ENCODE data around the gene ZSWIM8.

ZSWIM8 gene

DNA sequence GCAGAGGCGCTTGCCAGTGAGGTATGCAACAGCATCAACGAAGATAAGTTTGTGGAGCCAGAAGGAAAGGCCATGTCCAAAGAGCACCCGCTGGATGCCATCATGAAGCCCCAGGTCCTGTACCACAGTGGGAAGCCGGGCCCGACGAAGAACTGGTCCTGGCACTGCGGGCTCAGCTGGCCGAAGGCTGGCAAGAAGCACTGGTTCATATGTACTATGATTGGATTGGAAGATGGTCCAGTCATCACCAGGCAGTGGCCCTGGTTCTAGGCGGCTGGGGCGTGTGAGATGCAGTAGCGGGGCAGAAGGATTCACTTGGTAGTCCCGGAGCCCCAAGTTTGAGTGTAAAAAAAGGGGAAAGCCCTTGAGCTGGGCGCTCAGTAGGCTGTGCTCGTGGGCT, 22.1 kb downstream of the ZSWIM8 start:
- TF ChIP-seq, protein P1, sequence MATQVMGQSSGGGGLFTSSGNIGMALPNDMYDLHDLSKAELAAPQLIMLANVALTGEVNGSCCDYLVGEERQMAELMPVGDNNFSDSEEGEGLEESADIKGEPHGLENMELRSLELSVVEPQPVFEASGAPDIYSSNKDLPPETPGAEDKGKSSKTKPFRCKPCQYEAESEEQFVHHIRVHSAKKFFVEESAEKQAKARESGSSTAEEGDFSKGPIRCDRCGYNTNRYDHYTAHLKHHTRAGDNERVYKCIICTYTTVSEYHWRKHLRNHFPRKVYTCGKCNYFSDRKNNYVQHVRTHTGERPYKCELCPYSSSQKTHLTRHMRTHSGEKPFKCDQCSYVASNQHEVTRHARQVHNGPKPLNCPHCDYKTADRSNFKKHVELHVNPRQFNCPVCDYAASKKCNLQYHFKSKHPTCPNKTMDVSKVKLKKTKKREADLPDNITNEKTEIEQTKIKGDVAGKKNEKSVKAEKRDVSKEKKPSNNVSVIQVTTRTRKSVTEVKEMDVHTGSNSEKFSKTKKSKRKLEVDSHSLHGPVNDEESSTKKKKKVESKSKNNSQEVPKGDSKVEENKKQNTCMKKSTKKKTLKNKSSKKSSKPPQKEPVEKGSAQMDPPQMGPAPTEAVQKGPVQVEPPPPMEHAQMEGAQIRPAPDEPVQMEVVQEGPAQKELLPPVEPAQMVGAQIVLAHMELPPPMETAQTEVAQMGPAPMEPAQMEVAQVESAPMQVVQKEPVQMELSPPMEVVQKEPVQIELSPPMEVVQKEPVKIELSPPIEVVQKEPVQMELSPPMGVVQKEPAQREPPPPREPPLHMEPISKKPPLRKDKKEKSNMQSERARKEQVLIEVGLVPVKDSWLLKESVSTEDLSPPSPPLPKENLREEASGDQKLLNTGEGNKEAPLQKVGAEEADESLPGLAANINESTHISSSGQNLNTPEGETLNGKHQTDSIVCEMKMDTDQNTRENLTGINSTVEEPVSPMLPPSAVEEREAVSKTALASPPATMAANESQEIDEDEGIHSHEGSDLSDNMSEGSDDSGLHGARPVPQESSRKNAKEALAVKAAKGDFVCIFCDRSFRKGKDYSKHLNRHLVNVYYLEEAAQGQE (IDR thresholded peaks at IDR 0.05; ENCODE audit: insufficient read depth in 1 of 2, low read depth in 2 of 2, low read length in 2 of 2), result no peak
- TF ChIP-seq SIN3A (IDR thresholded peaks at IDR 0.05; ENCODE audit: borderline replicate concordance, insufficient read depth, low read length) (no peak), POLR2AphosphoS5 (IDR thresholded peaks at IDR 0.05; ENCODE audit: low read depth, low read length) (no peak), TAF1 (IDR thresholded peaks at IDR 0.05; ENCODE audit: borderline replicate concordance, insufficient read depth, low read length) (no peak), FOXP2 (optimal IDR thresholded peaks at IDR 0.05; ENCODE audit: borderline replicate concordance, extremely low read depth, extremely low read length, insufficient read depth) (no peak)

DNA sequence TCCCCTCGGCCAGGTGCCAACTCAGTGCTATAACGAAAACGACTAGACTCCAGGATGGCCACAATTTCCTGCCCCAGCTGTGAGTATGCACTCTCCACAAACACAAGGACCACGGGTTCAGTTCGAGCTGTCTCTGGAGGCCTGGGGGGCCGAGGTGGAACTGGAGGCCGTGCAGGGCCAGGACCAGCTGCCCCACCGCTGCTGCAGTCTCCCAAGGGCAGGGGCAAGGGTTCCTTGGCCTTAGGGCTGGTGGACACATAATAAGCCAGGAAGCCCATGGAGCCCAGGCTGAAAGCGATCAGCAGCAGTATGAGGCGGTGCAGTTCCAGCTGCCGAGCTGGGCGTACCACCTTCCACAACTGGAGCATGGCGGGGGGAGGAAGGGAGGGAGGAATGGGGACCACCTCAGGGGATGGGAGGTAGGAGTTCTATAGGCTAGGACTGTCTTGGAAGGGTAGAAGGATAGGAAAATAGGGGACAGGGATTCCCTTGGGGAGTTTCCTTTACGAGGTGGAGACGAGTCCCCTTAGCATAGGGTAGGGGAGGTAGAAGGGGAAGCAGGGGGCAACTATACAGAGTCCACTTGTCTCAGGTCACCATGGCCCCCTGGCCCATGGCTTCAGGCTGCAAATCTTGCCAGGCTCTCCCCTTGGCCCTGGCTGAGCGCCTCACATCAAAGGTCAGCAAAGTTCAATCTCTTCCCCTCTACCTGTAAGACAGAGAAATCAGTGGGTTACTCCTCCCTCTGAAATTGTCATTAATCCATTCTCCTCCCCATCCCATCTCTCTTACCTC, 22.8 kb downstream of the ZSWIM8 start:
- TF ChIP-seq, protein P1 (IDR thresholded peaks at IDR 0.05; ENCODE audit: insufficient read depth in 1 of 2, low read depth in 2 of 2, low read length in 2 of 2), result no peak
- no peak for TF ChIP-seq POLR2AphosphoS5 (IDR thresholded peaks at IDR 0.05; ENCODE audit: low read depth, low read length)
- no peak for TF ChIP-seq SIN3A (IDR thresholded peaks at IDR 0.05; ENCODE audit: borderline replicate concordance, insufficient read depth, low read length)
- TF ChIP-seq FOXP2 (optimal IDR thresholded peaks at IDR 0.05; ENCODE audit: borderline replicate concordance, extremely low read depth, extremely low read length, insufficient read depth), result no peak
- TF ChIP-seq TAF1 (IDR thresholded peaks at IDR 0.05; ENCODE audit: borderline replicate concordance, insufficient read depth, low read length), result no peak

DNA sequence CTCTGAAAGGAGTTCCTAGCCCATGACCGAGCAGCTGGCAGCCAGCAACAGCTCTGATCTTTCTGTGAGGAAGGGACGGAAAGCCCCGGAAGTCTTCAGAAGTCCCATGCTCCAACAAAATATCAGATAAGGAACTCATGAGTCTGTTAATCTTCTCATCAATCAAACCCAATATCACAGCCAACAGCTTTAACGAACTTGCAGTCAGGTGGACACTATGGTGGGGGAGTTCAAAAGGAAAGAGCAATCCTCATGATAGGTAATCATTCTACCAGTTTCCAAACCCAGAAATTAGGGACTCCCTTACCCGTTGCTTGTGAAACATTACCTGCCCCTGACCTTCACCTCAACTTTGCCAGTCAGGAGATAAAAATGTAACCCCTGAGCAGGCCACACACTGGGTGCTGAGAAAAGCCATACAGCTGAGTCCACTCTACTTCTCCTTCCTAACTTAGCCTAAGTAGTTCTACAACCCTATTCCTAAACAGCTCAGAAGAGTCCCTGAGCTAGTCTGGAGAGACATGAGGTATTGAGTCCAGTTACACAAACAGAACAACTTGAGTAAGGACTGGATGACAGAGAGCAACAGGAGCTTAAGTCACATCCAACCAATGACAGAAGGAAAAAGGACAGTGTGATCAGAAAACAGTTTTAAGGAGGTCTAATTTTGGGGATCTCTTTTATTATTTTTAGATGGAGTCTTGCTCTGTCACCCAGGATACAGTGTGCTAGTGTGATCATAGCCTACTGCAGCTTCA, 23.8 kb downstream of the ZSWIM8 start:
- TF ChIP-seq FOXP2 (optimal IDR thresholded peaks at IDR 0.05; ENCODE audit: borderline replicate concordance, extremely low read depth, extremely low read length, insufficient read depth), result no peak

DNA sequence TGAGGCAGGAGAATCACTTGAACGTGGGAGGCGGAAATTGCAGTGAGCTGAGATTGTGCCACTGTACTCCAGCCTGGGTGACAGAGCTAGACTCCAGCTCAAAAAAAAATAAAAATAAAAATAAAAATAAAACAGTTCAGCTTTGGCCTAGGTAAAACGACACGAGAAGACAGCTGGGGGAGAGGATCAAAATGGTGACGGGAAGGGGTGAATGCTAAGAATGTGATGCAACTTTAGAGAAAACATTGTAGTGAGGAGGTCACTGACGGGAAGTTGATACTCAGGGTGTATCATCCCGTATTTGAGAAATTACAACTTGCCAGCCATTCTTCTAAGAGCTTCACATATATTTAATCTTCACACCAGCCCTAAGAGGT, 24.9 kb downstream of the ZSWIM8 start:
- TF ChIP-seq, protein P1 (IDR thresholded peaks at IDR 0.05; ENCODE audit: insufficient read depth in 1 of 2, low read depth in 2 of 2, low read length in 2 of 2), result no peak
- TF ChIP-seq TAF1 (IDR thresholded peaks at IDR 0.05; ENCODE audit: borderline replicate concordance, insufficient read depth, low read length), result no peak
- TF ChIP-seq SIN3A (IDR thresholded peaks at IDR 0.05; ENCODE audit: borderline replicate concordance, insufficient read depth, low read length), result no peak
- no peak for TF ChIP-seq POLR2AphosphoS5 (IDR thresholded peaks at IDR 0.05; ENCODE audit: low read depth, low read length)
- TF ChIP-seq FOXP2 (optimal IDR thresholded peaks at IDR 0.05; ENCODE audit: borderline replicate concordance, extremely low read depth, extremely low read length, insufficient read depth), result no peak

DNA sequence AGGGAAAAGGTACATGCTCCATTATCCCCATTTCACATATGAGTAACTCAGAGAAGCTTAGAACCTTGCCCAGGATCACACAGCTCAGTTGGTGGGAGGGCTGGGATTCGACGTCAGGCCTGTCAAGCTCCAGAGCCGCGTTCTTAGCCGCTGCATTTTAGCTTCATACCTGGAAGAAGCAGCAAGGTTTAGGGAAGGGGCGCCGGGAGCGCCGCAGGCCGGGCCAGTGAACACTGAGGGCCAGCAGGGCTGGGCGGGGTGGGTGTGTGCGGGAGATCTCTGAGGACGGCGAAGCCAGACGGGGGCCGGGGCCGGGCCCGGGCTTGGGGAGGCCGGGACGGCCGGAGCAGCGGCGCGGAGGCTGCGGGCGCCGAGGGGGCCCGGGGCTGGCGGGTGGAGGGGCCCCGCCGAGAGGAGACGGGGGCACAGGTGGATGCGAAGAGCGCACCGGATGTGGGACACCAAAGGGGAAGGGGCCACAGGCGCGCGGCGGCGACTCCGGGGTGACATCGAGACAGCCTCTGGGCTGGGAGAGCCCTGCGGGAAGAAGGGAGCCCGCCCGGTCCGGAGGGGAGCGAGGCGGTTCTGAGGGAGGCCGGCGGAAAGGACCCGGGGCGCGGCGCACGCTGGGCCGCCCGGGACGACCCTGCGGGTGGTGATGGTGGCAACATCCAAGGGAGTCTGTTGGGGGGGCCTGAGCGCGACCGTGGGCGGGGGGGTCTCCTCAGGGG, 25.5 kb downstream of the ZSWIM8 start:
- TF ChIP-seq POLR2AphosphoS5 (IDR thresholded peaks at IDR 0.05; ENCODE audit: low read depth, low read length), result peak; percentile 39; the same call in 1 of the 2 replicates
- TF ChIP-seq TAF1 (IDR thresholded peaks at IDR 0.05; ENCODE audit: borderline replicate concordance, insufficient read depth, low read length), result no peak

Data from PFSK-1 (cell line).